GM19452 (cell line): Measurements from ENCODE around the gene SPPL3.
"Not testable (repeated sequence)": the region's sequence is repeated elsewhere in the genome, so short reads cannot be mapped to it uniquely, and the experiment has no call there.

Source experiments
- ATAC-seq: cut with Tn5 transposase; IDR thresholded peaks from one replicate; pipeline ENCODE4 v1.9.1; 2021; ENCODE audit not compliant: unreplicated experiment

The SPPL3 gene

GRCh38 chr12:120821878-120822277 is 82.3 kb downstream of the SPPL3 start:
- ATAC-seq, result no peak

- no peak for ATAC-seq
These were observed 83.2 kb downstream of the SPPL3 start for GRCh38 chr12:120820884-120821510.

- ATAC-seq, result no peak
These were observed 85.7 kb downstream of the SPPL3 start for GRCh38 chr12:120818416-120818815.

GRCh38 chr12:120817559-120818330 is 86.4 kb downstream of the SPPL3 start:
- no peak for ATAC-seq

GRCh38 chr12:120816363-120816762 is 87.8 kb downstream of the SPPL3 start:
- ATAC-seq, result no peak

- no peak for ATAC-seq
These were observed 89.2 kb downstream of the SPPL3 start for GRCh38 chr12:120814903-120815429.

GRCh38 chr12:120814203-120814902 is 89.8 kb downstream of the SPPL3 start:
- no peak for ATAC-seq

GRCh38 chr12:120813588-120814153 is 90.5 kb downstream of the SPPL3 start:
- ATAC-seq, result no peak

- no peak for ATAC-seq
These were observed 94.1 kb downstream of the SPPL3 start for GRCh38 chr12:120810021-120810420.

- no peak for ATAC-seq
These were observed 99.7 kb downstream of the SPPL3 start for GRCh38 chr12:120804428-120804827.

GRCh38 chr12:120801146-120801545 is 103.0 kb downstream of the SPPL3 start:
- ATAC-seq, result no peak

- peak; percentile 45 for ATAC-seq
These were observed 103.5 kb downstream of the SPPL3 start for GRCh38 chr12:120800665-120801064.

- no peak for ATAC-seq
These were observed 104.7 kb downstream of the SPPL3 start for GRCh38 chr12:120799243-120800045.

- ATAC-seq, result no peak
These were observed 105.5 kb downstream of the SPPL3 start for GRCh38 chr12:120798696-120799095.

- ATAC-seq, result no peak
These were observed 106.2 kb downstream of the SPPL3 start for GRCh38 chr12:120797677-120798642.

- ATAC-seq, result no peak
These were observed 108.5 kb downstream of the SPPL3 start for GRCh38 chr12:120795441-120796178.

GRCh38 chr12:120793357-120793756 is 110.8 kb downstream of the SPPL3 start:
- no peak for ATAC-seq

- ATAC-seq, result not testable (repeated sequence)
These were observed 111.7 kb downstream of the SPPL3 start for GRCh38 chr12:120792456-120792855.
